ENCODE measurements around the gene MAP4.

DNA sequence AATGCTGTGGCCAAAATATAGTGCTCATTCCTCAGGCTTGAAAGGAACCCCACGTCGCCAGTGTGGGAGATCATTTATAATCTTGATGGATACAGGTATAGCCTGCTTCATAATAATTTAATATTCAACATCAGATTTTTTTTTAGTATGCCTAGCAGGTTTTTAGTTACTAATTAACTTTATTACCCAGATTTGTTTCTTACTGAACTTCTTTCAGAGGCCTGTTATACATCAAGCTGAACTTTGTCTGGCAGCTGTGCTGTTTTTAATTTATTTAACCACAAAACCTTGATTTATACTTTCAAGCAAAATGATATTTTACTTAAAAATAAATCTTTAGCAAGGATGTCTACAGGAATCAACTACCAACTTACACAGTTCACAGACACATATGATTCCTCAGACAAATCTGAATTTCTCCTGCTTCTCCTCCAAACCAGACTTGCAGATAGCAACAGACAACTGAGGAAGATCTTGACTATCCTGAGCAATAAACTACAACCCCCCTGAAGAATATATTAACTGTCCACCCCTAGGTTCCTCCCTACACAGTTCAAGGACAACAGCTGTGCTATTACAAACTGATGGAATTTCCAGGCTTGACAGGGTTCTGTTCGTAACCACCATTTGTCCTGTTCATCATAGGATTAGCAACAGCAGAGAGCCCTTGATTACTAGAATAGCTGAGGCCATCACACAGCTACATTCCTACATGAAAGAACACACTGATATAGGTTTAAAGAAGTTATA lies 610 bp downstream of the MAP4 start:
- TF ChIP-seq CTCF (IDR thresholded peaks at IDR 0.05; ENCODE audit: extremely low read depth in 1 of 2, insufficient read depth in 1 of 2, low read depth in 1 of 2, low read length in 2 of 2) (no peak), POLR2AphosphoS5 (IDR thresholded peaks at IDR 0.05; ENCODE audit: insufficient read depth, low read depth, low read length) (no peak), POLR2A (IDR thresholded peaks at IDR 0.05; ENCODE audit: low read depth, low read length) (no peak), JUN (IDR thresholded peaks at IDR 0.05; ENCODE audit: borderline replicate concordance, insufficient read depth, insufficient read length, low read depth) (no peak), GATA2 (IDR thresholded peaks at IDR 0.05; ENCODE audit: insufficient read depth, insufficient read length, low read depth, low read length) (no peak), EZH2 (IDR thresholded peaks at IDR 0.05; ENCODE audit: borderline replicate concordance, low read depth, low read length, severe bottlenecking) (no peak)
- TF ChIP-seq, protein P1, sequence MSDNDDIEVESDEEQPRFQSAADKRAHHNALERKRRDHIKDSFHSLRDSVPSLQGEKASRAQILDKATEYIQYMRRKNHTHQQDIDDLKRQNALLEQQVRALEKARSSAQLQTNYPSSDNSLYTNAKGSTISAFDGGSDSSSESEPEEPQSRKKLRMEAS (IDR thresholded peaks at IDR 0.05; ENCODE audit: insufficient read depth, insufficient read length) = no peak

Data from endothelial cell of umbilical vein (primary cell).